K562 (cell line): Measurements from ENCODE around the gene GRIK5. TPM values are rescaled to one million over a fixed set of nuclear protein-coding genes. Genes with fewer than 3 reads are reported as not detected.

Experiments used
- BRF1 ChIP-seq: IDR thresholded peaks from 3 replicates; pipeline ENCODE4 v1.6.1; 2011; ENCODE audit warnings: borderline replicate concordance, mild to moderate bottlenecking; ENCODE audit not compliant: insufficient read length; ENCODE audit errors: extremely low read depth
- CAMTA2 ChIP-seq: fragments of 250-450 bp; sonication (Bioruptor Pico); conservative IDR thresholded peaks from 2 replicates; pipeline ENCODE4 v1.5.1; 2022
- CBFA2T3 ChIP-seq: fragments of 450-650 bp; IDR thresholded peaks from 2 replicates; pipeline ENCODE4 v1.6.1; 2017
- CBFB ChIP-seq: sonication (generic); formaldehyde crosslinking; IDR thresholded peaks from 2 replicates; pipeline ENCODE4 v1.4.0; 2020; ENCODE audit warnings: mild to moderate bottlenecking, missing genetic modification reagents
- DACH1 ChIP-seq: fragments of 450-650 bp; IDR thresholded peaks from 2 replicates; pipeline ENCODE4 v1.6.1; 2018; ENCODE audit not compliant: partially characterized antibody
- EHMT2 ChIP-seq: fragments of 450-650 bp; IDR thresholded peaks from 2 replicates; pipeline ENCODE4 v1.6.1; 2018; ENCODE audit warnings: antibody characterized with exemption
- FOXA3 ChIP-seq, 2 experiments: fragments of 450-650 bp in 1 of 2; sonication (generic) in 1 of 2; formaldehyde crosslinking; IDR thresholded peaks in 1 of 2; conservative IDR thresholded peaks in 1 of 2; 2 replicates each; pipeline versions ENCODE4 v1.4.0 to v1.8.0; 2020 to 2022; ENCODE audit warnings: mild to moderate bottlenecking in 2 of 2, missing genetic modification reagents in 1 of 2
- HDAC1 ChIP-seq, 2 experiments: fragments of 450-650 bp; IDR thresholded peaks; 2 replicates each; pipeline ENCODE4 v1.6.1; 2016 to 2017; ENCODE audit warnings: inconsistent platforms in 1 of 2, mild to moderate bottlenecking in 1 of 2, moderate library complexity in 1 of 2
- HDAC8 ChIP-seq: fragments of 450-650 bp; IDR thresholded peaks from 2 replicates; pipeline ENCODE4 v1.6.1; 2016; ENCODE audit warnings: mild to moderate bottlenecking, missing genetic modification characterization, moderate library complexity, missing compliant biosample characterization
- MYC ChIP-seq, 2 experiments: fragments of 250-450 bp in 1 of 2; sonication (Bioruptor Pico) in 1 of 2; IDR thresholded peaks; 2 replicates each; pipeline versions ENCODE4 v1.5.1 to v1.6.1; 2012 to 2021; ENCODE audit warnings: low read depth in 2 of 2, borderline replicate concordance in 1 of 2, improper control_type of control experiment in 1 of 2, low read length in 1 of 2, mild to moderate bottlenecking in 1 of 2, moderate library complexity in 1 of 2
- NFRKB ChIP-seq: fragments of 450-650 bp; IDR thresholded peaks from 2 replicates; pipeline ENCODE4 v1.6.1; 2016; ENCODE audit warnings: low read depth
- RFX7 ChIP-seq: fragments of 250-450 bp; sonication (Bioruptor Pico); IDR thresholded peaks from 2 replicates; pipeline ENCODE4 v1.5.1; 2021; ENCODE audit warnings: mild to moderate bottlenecking
- SMAD4 ChIP-seq: fragments of 250-450 bp; sonication (Bioruptor Pico); conservative IDR thresholded peaks from 2 replicates; pipeline ENCODE4 v1.8.0; 2021; ENCODE audit warnings: inconsistent platforms, mild to moderate bottlenecking, moderate library complexity
- SMC3 ChIP-seq: conservative IDR thresholded peaks from 2 replicates; pipeline ENCODE4 v1.6.1; 2011; ENCODE audit warnings: low read depth, low read length, improper control_type of control experiment; ENCODE audit not compliant: insufficient read depth
- STAT5A ChIP-seq: IDR thresholded peaks from 2 replicates; pipeline ENCODE4 v1.6.1; 2012; ENCODE audit warnings: low read length, inconsistent platforms, borderline replicate concordance
- STAT5B ChIP-seq: fragments of 250-450 bp; sonication (Bioruptor Pico); IDR thresholded peaks from 2 replicates; pipeline ENCODE4 v1.8.0; 2021; ENCODE audit warnings: mild to moderate bottlenecking, inconsistent platforms
- TBP ChIP-seq: optimal IDR thresholded peaks from 2 replicates; pipeline ENCODE3; 2011; ENCODE audit warnings: low read depth, low read length, improper control_type of control experiment
- TCF3 ChIP-seq: sonication (generic); formaldehyde crosslinking; IDR thresholded peaks from 2 replicates; pipeline ENCODE4 v1.4.0; 2020; ENCODE audit warnings: mild to moderate bottlenecking, missing genetic modification reagents
- TRIM24 ChIP-seq, 2 experiments: fragments of 450-650 bp; IDR thresholded peaks; 2 replicates each; pipeline ENCODE4 v1.6.1; 2016
- ZFPM2 ChIP-seq: fragments of 250-450 bp; sonication (Bioruptor Pico); IDR thresholded peaks from 2 replicates; pipeline ENCODE4 v1.5.1; 2022; ENCODE audit warnings: mild to moderate bottlenecking
- ZNF165 ChIP-seq: fragments of 250-450 bp; sonication (Bioruptor Pico); IDR thresholded peaks from 2 replicates; pipeline ENCODE4 v1.4.0; 2020; ENCODE audit warnings: borderline replicate concordance
- ZNF24 ChIP-seq: fragments of 450-650 bp; IDR thresholded peaks from 2 replicates; pipeline ENCODE4 v1.6.1; 2016
- ZNF583 ChIP-seq: fragments of 250-450 bp; sonication (Bioruptor Pico); IDR thresholded peaks from 2 replicates; pipeline ENCODE4 v1.4.0; 2020
- ZNF668 ChIP-seq: fragments of 250-450 bp; sonication (Bioruptor Pico); IDR thresholded peaks from 2 replicates; pipeline ENCODE4 v1.8.0; 2022; ENCODE audit warnings: mild to moderate bottlenecking, inconsistent platforms
- ZNF79 ChIP-seq: fragments of 250-450 bp; sonication (Bioruptor Pico); IDR thresholded peaks from 2 replicates; pipeline ENCODE4 v1.4.0; 2020; ENCODE audit warnings: low read depth, mild to moderate bottlenecking, moderate library complexity
- ZSCAN32 ChIP-seq: fragments of 450-650 bp; formaldehyde crosslinking; IDR thresholded peaks from 2 replicates; pipeline ENCODE4 v1.4.0; 2020; ENCODE audit warnings: mild to moderate bottlenecking, moderate library complexity
- polyA plus RNA-seq, 8 experiments: library from polyadenylated mRNA; depleted of rRNA in 4 of 8; stranded (reverse) in 5 of 8; unstranded in 3 of 8; fragments of >200 nt; fragmentation: Nextera tagmentation in 2 of 8; fragmentation: Illumina TruSeq in 1 of 8; extraction: Ambion mirVana in 2 of 8; extraction: Trizol in 1 of 8; gene quantifications; 2 replicates each; pipeline versions ENCODE4 v1.2.1 to v1.2.3, GENCODE V29; 2011 to 2014; ENCODE audit warnings: inconsistent platforms in 1 of 8, missing spikeins in 1 of 8
- total RNA-seq, 7 experiments: library from RNA; depleted of rRNA in 6 of 7; stranded (reverse); fragments of >200 nt in 6 of 7; fragmentation: Illumina TruSeq in 2 of 7; extraction: Trizol in 2 of 7; gene quantifications; 2 replicates each; pipeline versions ENCODE4 v1.2.1 to v1.2.3, GENCODE V29; 2011 to 2021; ENCODE audit warnings: low replicate concordance in 1 of 7
- TF ChIP-seq, protein P1 (sequence below), 2 experiments: IDR thresholded peaks; 2 replicates each; pipeline ENCODE4 v1.6.1; 2012; ENCODE audit warnings: improper control_type of control experiment in 2 of 2, low read depth in 2 of 2, low read length in 2 of 2, borderline replicate concordance in 1 of 2
- TF ChIP-seq, protein P2 (sequence below), 2 experiments: IDR thresholded peaks; 2 replicates each; pipeline ENCODE4 v1.6.1; 2011; ENCODE audit warnings: borderline replicate concordance in 1 of 2, control low read depth in 1 of 2, low read depth in 1 of 2, low read length in 1 of 2, mild to moderate bottlenecking in 1 of 2, mixed read lengths in 1 of 2, moderate library complexity in 1 of 2; ENCODE audit not compliant: insufficient read depth in 1 of 2, insufficient read length in 1 of 2, poor library complexity in 1 of 2, severe bottlenecking in 1 of 2; ENCODE audit errors: extremely low read depth in 1 of 2

GRIK5 gene
- total and polyA plus RNA-seq, 9 of the 15 experiments (the other 6 are each of a cell fraction or from before 2014, with no cell fraction given): 0.04 to 0.55 (median 0.27) TPM; not detected in 2

DNA sequence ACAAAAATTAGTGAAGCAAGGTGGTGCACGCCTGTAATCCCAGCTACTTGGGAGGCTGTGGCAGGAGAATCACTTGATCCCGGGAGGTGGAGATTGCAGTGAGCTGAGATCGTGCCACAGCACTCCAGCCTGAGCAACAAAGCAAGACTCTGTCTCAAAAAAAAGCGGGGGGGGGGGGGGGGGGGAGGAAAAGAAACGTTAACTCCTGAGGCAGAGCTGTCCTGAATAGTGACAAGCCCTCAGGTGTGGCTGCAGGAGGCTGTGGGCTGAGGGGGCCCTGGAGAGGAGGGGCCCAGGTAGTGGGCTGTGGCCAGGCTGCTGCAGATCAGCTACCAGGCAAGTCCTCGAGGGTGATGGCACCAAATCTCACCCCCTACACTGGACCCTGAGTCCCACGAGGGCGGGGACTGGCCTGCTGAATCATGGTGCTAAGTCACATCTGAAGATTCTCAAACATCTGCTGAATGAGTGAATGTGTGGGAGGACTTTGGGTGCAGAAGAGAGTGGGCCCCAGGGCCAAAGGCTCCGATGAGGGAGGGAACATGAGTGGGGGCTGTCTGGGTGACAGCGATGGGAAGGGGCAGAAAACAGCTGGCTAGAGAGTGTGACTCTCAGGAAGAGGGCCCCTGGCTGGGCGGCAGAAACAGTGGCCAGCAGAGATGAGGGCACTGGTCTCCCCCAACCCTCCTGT is 51.4 kb downstream of the GRIK5 start (continued):
- TF ChIP-seq, protein P1, sequence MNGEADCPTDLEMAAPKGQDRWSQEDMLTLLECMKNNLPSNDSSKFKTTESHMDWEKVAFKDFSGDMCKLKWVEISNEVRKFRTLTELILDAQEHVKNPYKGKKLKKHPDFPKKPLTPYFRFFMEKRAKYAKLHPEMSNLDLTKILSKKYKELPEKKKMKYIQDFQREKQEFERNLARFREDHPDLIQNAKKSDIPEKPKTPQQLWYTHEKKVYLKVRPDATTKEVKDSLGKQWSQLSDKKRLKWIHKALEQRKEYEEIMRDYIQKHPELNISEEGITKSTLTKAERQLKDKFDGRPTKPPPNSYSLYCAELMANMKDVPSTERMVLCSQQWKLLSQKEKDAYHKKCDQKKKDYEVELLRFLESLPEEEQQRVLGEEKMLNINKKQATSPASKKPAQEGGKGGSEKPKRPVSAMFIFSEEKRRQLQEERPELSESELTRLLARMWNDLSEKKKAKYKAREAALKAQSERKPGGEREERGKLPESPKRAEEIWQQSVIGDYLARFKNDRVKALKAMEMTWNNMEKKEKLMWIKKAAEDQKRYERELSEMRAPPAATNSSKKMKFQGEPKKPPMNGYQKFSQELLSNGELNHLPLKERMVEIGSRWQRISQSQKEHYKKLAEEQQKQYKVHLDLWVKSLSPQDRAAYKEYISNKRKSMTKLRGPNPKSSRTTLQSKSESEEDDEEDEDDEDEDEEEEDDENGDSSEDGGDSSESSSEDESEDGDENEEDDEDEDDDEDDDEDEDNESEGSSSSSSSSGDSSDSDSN (IDR thresholded peaks at IDR 0.05; ENCODE audit: borderline replicate concordance in 1 of 2, low read depth in 2 of 2, low read length in 2 of 2): no peak
- peak; percentile 98 for TF ChIP-seq ZNF24
- TF ChIP-seq TRIM24 (IDR thresholded peaks at IDR 0.05): peak; percentile 57 to 59; a peak in 3 of 4 replicates
- TF ChIP-seq TBP: no peak
- TF ChIP-seq TCF3 (CRISPR knock-in tag): peak; percentile 46
- peak; percentile 38; the same call in 1 of the 2 replicates for TF ChIP-seq MYC (IDR thresholded peaks at IDR 0.05; ENCODE audit: low read depth, low read length)
- TF ChIP-seq MYC (CRISPR knock-in tag; IDR thresholded peaks at IDR 0.05; ENCODE audit: borderline replicate concordance, low read depth): no peak
- TF ChIP-seq FOXA3 (CRISPR knock-in tag; conservative IDR thresholded peaks at IDR 0.05 in 1 of 2, IDR thresholded peaks at IDR 0.05 in 1 of 2): no peak
- no peak for TF ChIP-seq STAT5A
- TF ChIP-seq DACH1: no peak
- TF ChIP-seq ZSCAN32 (CRISPR knock-in tag): no peak
- TF ChIP-seq, protein P2, sequence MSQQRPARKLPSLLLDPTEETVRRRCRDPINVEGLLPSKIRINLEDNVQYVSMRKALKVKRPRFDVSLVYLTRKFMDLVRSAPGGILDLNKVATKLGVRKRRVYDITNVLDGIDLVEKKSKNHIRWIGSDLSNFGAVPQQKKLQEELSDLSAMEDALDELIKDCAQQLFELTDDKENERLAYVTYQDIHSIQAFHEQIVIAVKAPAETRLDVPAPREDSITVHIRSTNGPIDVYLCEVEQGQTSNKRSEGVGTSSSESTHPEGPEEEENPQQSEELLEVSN (IDR thresholded peaks at IDR 0.05; ENCODE audit: borderline replicate concordance in 1 of 2, extremely low read depth in 1 of 2, insufficient read depth in 1 of 2, insufficient read length in 1 of 2, low read depth in 1 of 2, low read length in 1 of 2, poor library complexity in 1 of 2, severe bottlenecking in 1 of 2): peak; percentile 35 to 46
- TF ChIP-seq RFX7 (CRISPR knock-in tag): no peak
- no peak for TF ChIP-seq CBFB (CRISPR knock-in tag)
- TF ChIP-seq ZFPM2 (CRISPR knock-in tag): no peak
- TF ChIP-seq EHMT2: peak; percentile 66; the same call in 1 of the 2 replicates
- no peak for TF ChIP-seq CAMTA2 (CRISPR knock-in tag)
- no peak for TF ChIP-seq ZNF165 (CRISPR knock-in tag)
- 0 out of 2 replicates have a peak, but pooled peaks have one; percentile 47 for TF ChIP-seq NFRKB
- TF ChIP-seq ZNF583 (CRISPR knock-in tag): no peak
- 0 out of 4 replicates have a peak, but pooled peaks of 1 of the 2 experiments have one; percentile 36 for TF ChIP-seq HDAC1 (IDR thresholded peaks at IDR 0.05)
- TF ChIP-seq STAT5B (CRISPR knock-in tag): no peak
- peak; percentile 81 for TF ChIP-seq CBFA2T3
- no peak for TF ChIP-seq BRF1
- no peak for TF ChIP-seq ZNF79 (CRISPR knock-in tag)
- TF ChIP-seq SMAD4 (CRISPR knock-in tag): 0 out of 2 replicates have a peak, but pooled peaks have one; percentile 30
- no peak for TF ChIP-seq ZNF668 (CRISPR knock-in tag)
- TF ChIP-seq HDAC8: 0 out of 2 replicates have a peak, but pooled peaks have one; percentile 42
- TF ChIP-seq SMC3: no peak
